BJ (cell line): ENCODE data around the gene APBA2. TPM values are rescaled to one million over a fixed set of nuclear protein-coding genes. Genes with fewer than 3 reads are reported as not detected.

Experiments used
- CTCF ChIA-PET: fragments of 350-600 bp; formaldehyde crosslinking; extraction: SDS; loops from one replicate; lab custom pipeline; 2021; ENCODE audit warnings: antibody characterized with exemption, inconsistent platforms; lab: Yijun Ruan, JAX
- POLR2A ChIA-PET: fragments of 300-600 bp; sonication (Branson Sonifier 250); formaldehyde crosslinking; extraction: SDS; loops from one replicate; lab custom pipeline; 2021; ENCODE audit warnings: antibody characterized with exemption; lab: Charles Lee
- DNase-seq: peaks from one replicate; pipeline ENCODE4 v3.0.0-alpha.2; 2011; ENCODE audit warnings: low read depth
- H3K27me3 ChIP-seq: 2 replicates; pipeline ENCODE4 v1.6.0; 2011; ENCODE audit warnings: low read length; ENCODE audit not compliant: control insufficient read depth, insufficient read depth
- H3K36me3 ChIP-seq: 2 replicates; pipeline ENCODE4 v1.5.1; 2011; ENCODE audit warnings: low read length; ENCODE audit not compliant: control insufficient read depth, insufficient read depth
- H3K4me3 ChIP-seq: 2 replicates; pipeline ENCODE4 v1.5.1; 2011; ENCODE audit warnings: low read depth, mild to moderate bottlenecking, control low read depth, low read length
- CTCF ChIP-seq: IDR thresholded peaks from 2 replicates; pipeline ENCODE4 v1.5.1; 2011; ENCODE audit warnings: low read depth, mild to moderate bottlenecking, control low read depth, inconsistent platforms, low read length, moderate library complexity; ENCODE audit not compliant: insufficient read depth
- polyA plus RNA-seq: library from polyadenylated mRNA; depleted of rRNA; stranded (reverse); fragments of >200 nt; gene quantifications from 2 replicates; pipeline ENCODE4 v1.2.3, GENCODE V29; 2011

Gene APBA2
- polyA plus RNA-seq, 1 experiment: 15.1 TPM

GRCh38 chr15:29034593-29035335 lies 149.0 kb downstream of the APBA2 start:
- H3K27me3 ChIP-seq: no peaks in the 10 kb centered on the region
- no peak for TF ChIP-seq CTCF
- ChIA-PET CTCF (no interaction called here), POLR2A (no interaction called here)
- no peak for DNase-seq
- H3K4me3 ChIP-seq: no peak overlapping the region
- H3K36me3 ChIP-seq: no peaks in the 10 kb centered on the region

GRCh38 chr15:29035336-29036285 lies 149.8 kb downstream of the APBA2 start:
- POLR2A ChIA-PET: no interaction called here
- no peak overlapping the region for H3K4me3 ChIP-seq
- no peak for TF ChIP-seq CTCF
- CTCF ChIA-PET: no interaction called here
- no peaks in the 10 kb centered on the region; the same call in 1 of the 2 replicates for H3K27me3 ChIP-seq
- no peaks in the 10 kb centered on the region for H3K36me3 ChIP-seq
- DNase-seq: no peak

GRCh38 chr15:29037997-29038705 lies 152.4 kb downstream of the APBA2 start:
- Histone ChIP-seq H3K27me3 (no peaks in the 10 kb centered on the region; the same call in 1 of the 2 replicates), H3K4me3 (no peak overlapping the region), H3K36me3 (no peaks in the 10 kb centered on the region)
- POLR2A ChIA-PET: no interaction called here
- TF ChIP-seq CTCF: no peak
- CTCF ChIA-PET: interaction anchor here (0.9 kb wide), 1 partner anchor 16 kb away, joined by 3 read pairs; no protein-coding TSS in a partner anchor
- DNase-seq: no peak

DNA sequence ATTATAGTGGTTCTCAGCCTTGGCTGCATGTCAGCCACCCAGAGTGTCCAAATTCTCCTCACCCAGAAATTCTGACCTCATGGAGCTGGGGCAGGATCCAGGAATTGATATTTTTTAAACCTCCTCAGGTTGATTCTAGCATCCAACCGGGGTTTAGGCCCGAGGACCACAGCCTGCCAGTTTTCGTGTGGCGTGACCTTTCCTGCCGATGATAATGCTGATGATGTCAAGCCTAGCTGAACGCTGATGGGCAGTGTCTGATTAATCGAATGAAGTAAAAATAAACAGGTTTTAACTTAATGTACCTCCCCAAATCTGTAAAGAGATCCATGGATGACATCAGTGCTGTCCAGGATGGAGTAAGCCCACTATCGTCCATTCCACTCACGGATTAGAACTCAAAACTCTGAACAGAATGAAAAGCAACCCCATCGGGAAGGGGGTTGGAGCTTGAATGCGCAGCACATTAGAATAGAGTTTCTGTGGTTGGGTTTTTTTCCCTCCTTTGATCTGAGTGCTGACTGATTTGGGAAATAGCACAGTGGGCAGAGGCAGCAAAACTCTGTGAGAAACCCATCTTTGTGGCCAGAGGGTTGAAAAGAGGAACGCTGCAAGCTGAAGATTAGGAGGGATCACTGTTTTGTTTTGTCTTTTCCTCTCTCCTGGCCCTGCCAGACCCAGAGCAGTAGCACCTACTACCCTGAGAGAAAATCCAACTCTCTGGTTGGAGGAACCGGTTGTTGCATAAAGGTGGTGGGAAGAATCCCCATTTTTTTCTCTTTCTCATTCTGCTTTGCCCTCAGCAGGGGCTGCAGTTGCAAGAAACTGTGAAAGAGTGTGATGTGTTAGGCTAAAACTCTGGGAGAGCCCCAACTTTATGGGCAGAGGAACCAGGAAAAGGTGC lies 153.9 kb downstream of the APBA2 start:
- H3K4me3 ChIP-seq: no peak overlapping the region
- no peak for TF ChIP-seq CTCF
- no peaks in the 10 kb centered on the region; the same call in 1 of the 2 replicates for H3K27me3 ChIP-seq
- ChIA-PET CTCF (no interaction called here), POLR2A (no interaction called here)
- H3K36me3 ChIP-seq: no peaks in the 10 kb centered on the region
- no peak for DNase-seq
